H9 (cell line): ENCODE data around the gene GLB1L3. TPM values are rescaled to one million over a fixed set of nuclear protein-coding genes. Genes with fewer than 3 reads are reported as not detected.

Experiments used
- DNase-seq: peaks from one replicate; pipeline ENCODE4 v3.0.0-alpha.2; 2017
- H2AFZ ChIP-seq: one replicate; pipeline ENCODE4 v1.6.1; 2013; ENCODE audit warnings: mild to moderate bottlenecking, low read length, control low read depth, moderate library complexity
- H2AK5ac ChIP-seq: 2 replicates; pipeline ENCODE4 v1.6.1; 2013; ENCODE audit warnings: low read length, control low read depth, mixed read lengths; ENCODE audit not compliant: insufficient read length
- H2BK120ac ChIP-seq: one replicate; pipeline ENCODE4 v1.6.1; 2013; ENCODE audit warnings: low read depth, mild to moderate bottlenecking, low read length, control low read depth, inconsistent platforms; ENCODE audit not compliant: poor library complexity, severe bottlenecking
- H2BK12ac ChIP-seq: 2 replicates; pipeline ENCODE4 v1.6.1; 2013; ENCODE audit warnings: low read length, control low read depth, mixed read lengths, low read depth; ENCODE audit not compliant: insufficient read length
- H2BK15ac ChIP-seq: 2 replicates; pipeline ENCODE4 v1.6.1; 2013; ENCODE audit warnings: low read depth, low read length, control low read depth
- H2BK20ac ChIP-seq: one replicate; pipeline ENCODE4 v1.6.1; 2013; ENCODE audit warnings: low read depth, mild to moderate bottlenecking, low read length, control low read depth, inconsistent platforms; ENCODE audit not compliant: poor library complexity, severe bottlenecking
- H2BK5ac ChIP-seq: 2 replicates; pipeline ENCODE4 v1.6.1; 2013; ENCODE audit warnings: low read length, control low read depth, mixed read lengths; ENCODE audit not compliant: insufficient read length
- H3K14ac ChIP-seq: 2 replicates; pipeline ENCODE4 v1.6.1; 2013; ENCODE audit warnings: low read length, control low read depth; ENCODE audit not compliant: insufficient read depth
- H3K18ac ChIP-seq: 2 replicates; pipeline ENCODE4 v1.6.1; 2013; ENCODE audit warnings: low read depth, mild to moderate bottlenecking, mixed read lengths, low read length, control low read depth; ENCODE audit not compliant: insufficient read length
- H3K23ac ChIP-seq: 2 replicates; pipeline ENCODE4 v1.6.1; 2013; ENCODE audit warnings: low read length, control low read depth, mixed read lengths, low read depth; ENCODE audit not compliant: insufficient read length
- H3K23me2 ChIP-seq: 2 replicates; pipeline ENCODE4 v1.6.1; 2013; ENCODE audit warnings: low read depth, mild to moderate bottlenecking, mixed read lengths, low read length, control low read depth; ENCODE audit not compliant: insufficient read length, poor library complexity, severe bottlenecking
- H3K27ac ChIP-seq: 2 replicates; pipeline ENCODE4 v1.5.1; 2013; ENCODE audit warnings: low read length, control low read depth, mixed read lengths, low read depth; ENCODE audit not compliant: insufficient read length
- H3K27me3 ChIP-seq: 2 replicates; pipeline ENCODE4 v1.6.1; 2013; ENCODE audit warnings: low read length, control low read depth, inconsistent platforms; ENCODE audit not compliant: insufficient read depth
- H3K4ac ChIP-seq: 2 replicates; pipeline ENCODE4 v1.6.1; 2013; ENCODE audit warnings: low read depth, mild to moderate bottlenecking, control low read depth, inconsistent platforms, low read length, moderate library complexity
- H3K4me1 ChIP-seq: 2 replicates; pipeline ENCODE4 v1.6.1; 2013; ENCODE audit warnings: low read length, control low read depth, inconsistent platforms; ENCODE audit not compliant: insufficient read depth
- H3K4me2 ChIP-seq: 2 replicates; pipeline ENCODE4 v1.6.1; 2013; ENCODE audit warnings: low read length, control low read depth, mixed read lengths; ENCODE audit not compliant: insufficient read length, insufficient read depth
- H3K56ac ChIP-seq: 2 replicates; pipeline ENCODE4 v1.6.1; 2013; ENCODE audit warnings: low read depth, mild to moderate bottlenecking, mixed read lengths, low read length, control low read depth; ENCODE audit not compliant: insufficient read length
- H3K79me1 ChIP-seq: 2 replicates; pipeline ENCODE4 v1.6.1; 2013; ENCODE audit warnings: low read depth, mild to moderate bottlenecking, moderate library complexity, low read length, control low read depth, inconsistent platforms; ENCODE audit not compliant: insufficient read depth, poor library complexity, severe bottlenecking
- H3K79me2 ChIP-seq: 2 replicates; pipeline ENCODE4 v1.6.1; 2013; ENCODE audit warnings: low read length, control low read depth, inconsistent platforms; ENCODE audit not compliant: insufficient read depth
- H3K9ac ChIP-seq: 2 replicates; pipeline ENCODE4 v1.6.1; 2013; ENCODE audit warnings: low read length, control low read depth, mixed read lengths; ENCODE audit not compliant: insufficient read length; ENCODE audit errors: extremely low read depth
- H3K9me3 ChIP-seq: one replicate; pipeline ENCODE4 v1.6.1; 2013; ENCODE audit warnings: low read depth, low read length, inconsistent platforms; ENCODE audit not compliant: control insufficient read depth
- H3T11ph ChIP-seq: one replicate; pipeline ENCODE4 v1.6.1; 2013; ENCODE audit warnings: mild to moderate bottlenecking, low read length, control low read depth, inconsistent platforms
- H4K20me1 ChIP-seq: one replicate; pipeline ENCODE4 v1.6.1; 2013; ENCODE audit not compliant: control insufficient read depth, insufficient read length, insufficient read depth
- H4K5ac ChIP-seq: 2 replicates; pipeline ENCODE4 v1.6.1; 2013; ENCODE audit warnings: low read depth, mild to moderate bottlenecking, mixed read lengths, low read length, control low read depth; ENCODE audit not compliant: insufficient read length
- H4K8ac ChIP-seq: replicated peaks from 2 replicates; pipeline ENCODE4 v1.6.1; 2013; ENCODE audit warnings: low read length, control low read depth, mixed read lengths, low read depth; ENCODE audit not compliant: insufficient read length
- H4K91ac ChIP-seq: 2 replicates; pipeline ENCODE4 v1.6.1; 2013; ENCODE audit warnings: low read depth, mild to moderate bottlenecking, moderate library complexity, mixed read lengths, low read length, control low read depth; ENCODE audit not compliant: insufficient read length
- H3K27ac Mint-ChIP-seq, 3 experiments: 2 replicates in 2 of 3; 3 replicates in 1 of 3; pipeline ENCODE4 v1.8.0; 2020 to 2021; ENCODE audit warnings: mixed read lengths in 3 of 3, mild to moderate bottlenecking in 1 of 3, moderate library complexity in 1 of 3
- H3K27me3 Mint-ChIP-seq: 2 replicates; pipeline ENCODE4 v1.8.0; 2021; ENCODE audit warnings: low read depth, mild to moderate bottlenecking, moderate library complexity, mixed read lengths
- H3K36me3 Mint-ChIP-seq, 3 experiments: 2 replicates in 2 of 3; 3 replicates in 1 of 3; pipeline ENCODE4 v1.8.0; 2020 to 2021; ENCODE audit warnings: low read depth in 3 of 3, mixed read lengths in 3 of 3; ENCODE audit not compliant: insufficient read depth in 1 of 3
- H3K4me1 Mint-ChIP-seq, 2 experiments: 2 replicates each; pipeline ENCODE4 v1.8.0; 2020; ENCODE audit warnings: mixed read lengths in 2 of 2
- H3K4me3 Mint-ChIP-seq, 2 experiments: 2 replicates in 1 of 2; 3 replicates in 1 of 2; pipeline ENCODE4 v1.8.0; 2020 to 2021; ENCODE audit warnings: mild to moderate bottlenecking in 2 of 2, mixed read lengths in 2 of 2, moderate library complexity in 1 of 2
- H3K9me3 Mint-ChIP-seq, 2 experiments: 2 replicates in 1 of 2; 3 replicates in 1 of 2; pipeline ENCODE4 v1.8.0; 2020; ENCODE audit warnings: mild to moderate bottlenecking in 2 of 2, mixed read lengths in 2 of 2, moderate library complexity in 1 of 2
- WGBS: extraction: QIAGEN DNeasy Blood & Tissue Kit; methylation state at CpG from one replicate; pipeline ENCODE4 v1.1.7; 2013; ENCODE audit warnings: missing lambda C conversion rate, low lambda C conversion rate, mixed read lengths; ENCODE audit not compliant: insufficient read length; ENCODE audit errors: extremely low coverage; 5-methylcytosine and 5-hydroxymethylcytosine counted together
- total RNA-seq: library from RNA; stranded (reverse); gene quantifications from 2 replicates; pipeline ENCODE4 v1.2.1, GENCODE V29; 2021
- TF ChIP-seq, protein P1 (sequence below): fragments of 200-600 bp; sonication (generic); conservative IDR thresholded peaks from 3 replicates; pipeline ENCODE4 v1.8.0; 2021; ENCODE audit warnings: antibody characterized with exemption, mild to moderate bottlenecking

The GLB1L3 gene
- total RNA-seq, 1 experiment from 2014 or later = 11.2 TPM

DNA sequence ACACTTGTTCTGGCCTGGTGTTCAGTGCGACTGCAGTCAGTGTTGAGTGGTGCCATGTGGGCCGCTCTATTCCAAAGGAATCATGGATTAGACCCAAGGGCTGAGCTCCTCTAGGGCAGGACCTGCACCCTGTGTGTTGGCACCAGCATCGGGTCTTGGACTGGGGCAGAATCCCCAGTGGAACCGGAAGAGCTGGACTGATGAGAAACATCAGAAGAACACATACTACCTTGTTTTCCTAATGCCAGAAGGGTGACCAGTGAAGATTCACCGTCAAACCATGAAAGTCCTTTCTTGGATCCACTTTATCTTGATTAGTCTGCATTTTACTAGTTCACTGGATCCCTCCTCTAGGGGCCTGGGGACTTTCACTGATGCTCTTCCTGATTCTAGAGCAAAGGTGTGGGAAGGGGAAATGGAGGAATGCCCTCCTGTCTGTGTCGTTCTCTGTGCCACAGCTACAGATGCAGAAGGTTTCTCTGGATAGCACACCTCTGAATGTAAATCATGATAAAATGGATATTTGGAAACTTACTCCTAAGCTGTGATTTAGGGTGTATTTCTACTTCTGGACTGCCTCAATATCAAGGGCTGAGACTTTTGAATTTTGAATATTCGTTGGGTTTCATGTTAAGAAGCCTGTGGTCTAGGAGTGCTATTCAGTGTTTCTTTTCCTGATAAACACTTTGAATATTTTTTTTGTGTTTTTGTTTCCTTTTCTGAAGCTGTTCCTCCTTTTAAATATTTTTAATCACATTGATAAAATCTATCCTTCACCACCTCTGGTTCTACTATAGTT, 11.0 kb upstream of the GLB1L3 start:
- no peak overlapping the region for H3K27ac ChIP-seq
- no peak overlapping the region for H3K56ac ChIP-seq
- peak overlapping the region in 2 of 3 experiments; percentile 28 to 89; a peak in 4 of 7 replicates for H3K27ac Mint-ChIP-seq
- no peak overlapping the region for H2AFZ ChIP-seq
- H3K9me3 ChIP-seq = no peaks in the 10 kb centered on the region
- no peak overlapping the region for H2BK15ac ChIP-seq
- no peaks in the 10 kb centered on the region for H3K27me3 Mint-ChIP-seq
- no peak overlapping the region for H3K18ac ChIP-seq
- H3K4me1 Mint-ChIP-seq = peaks cover 27 to 31% of the 10 kb centered on the region in 2 experiments
- H3K79me2 ChIP-seq = no peaks in the 10 kb centered on the region; the same call in 1 of the 2 replicates
- no peaks in the 10 kb centered on the region for H3K79me1 ChIP-seq
- H3T11ph ChIP-seq = no peak overlapping the region
- H3K36me3 Mint-ChIP-seq = peaks cover 9 to 42% (median 30%) of the 10 kb centered on the region in 3 experiments; a peak in 5 of 7 replicates
- H3K4ac ChIP-seq = no peak overlapping the region
- no peak overlapping the region for H4K91ac ChIP-seq
- no peak overlapping the region for H3K4me2 ChIP-seq
- no peak overlapping the region for H2BK5ac ChIP-seq
- peaks cover 14% of the 10 kb centered on the region; the same call in 1 of the 2 replicates for H3K4me1 ChIP-seq
- DNase-seq = no peak
- no peaks in the 10 kb centered on the region for H4K20me1 ChIP-seq
- H3K27me3 ChIP-seq = no peaks in the 10 kb centered on the region
- H3K14ac ChIP-seq = no peak overlapping the region
- WGBS = no CpG with 5 or more reads among the region's 7 CpGs
- TF ChIP-seq, protein P1, sequence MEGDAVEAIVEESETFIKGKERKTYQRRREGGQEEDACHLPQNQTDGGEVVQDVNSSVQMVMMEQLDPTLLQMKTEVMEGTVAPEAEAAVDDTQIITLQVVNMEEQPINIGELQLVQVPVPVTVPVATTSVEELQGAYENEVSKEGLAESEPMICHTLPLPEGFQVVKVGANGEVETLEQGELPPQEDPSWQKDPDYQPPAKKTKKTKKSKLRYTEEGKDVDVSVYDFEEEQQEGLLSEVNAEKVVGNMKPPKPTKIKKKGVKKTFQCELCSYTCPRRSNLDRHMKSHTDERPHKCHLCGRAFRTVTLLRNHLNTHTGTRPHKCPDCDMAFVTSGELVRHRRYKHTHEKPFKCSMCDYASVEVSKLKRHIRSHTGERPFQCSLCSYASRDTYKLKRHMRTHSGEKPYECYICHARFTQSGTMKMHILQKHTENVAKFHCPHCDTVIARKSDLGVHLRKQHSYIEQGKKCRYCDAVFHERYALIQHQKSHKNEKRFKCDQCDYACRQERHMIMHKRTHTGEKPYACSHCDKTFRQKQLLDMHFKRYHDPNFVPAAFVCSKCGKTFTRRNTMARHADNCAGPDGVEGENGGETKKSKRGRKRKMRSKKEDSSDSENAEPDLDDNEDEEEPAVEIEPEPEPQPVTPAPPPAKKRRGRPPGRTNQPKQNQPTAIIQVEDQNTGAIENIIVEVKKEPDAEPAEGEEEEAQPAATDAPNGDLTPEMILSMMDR = no peak
- no peak overlapping the region for H4K5ac ChIP-seq
- no peak overlapping the region for H2AK5ac ChIP-seq
- no peak overlapping the region for H3K4me3 Mint-ChIP-seq
- H3K23me2 ChIP-seq = no peaks in the 10 kb centered on the region
- H2BK12ac ChIP-seq = no peak overlapping the region
- no peaks in the 10 kb centered on the region for H3K9me3 Mint-ChIP-seq
- H2BK20ac ChIP-seq = no peak overlapping the region
- H3K23ac ChIP-seq = no peak overlapping the region
- no peak overlapping the region for H2BK120ac ChIP-seq
- no peak overlapping the region for H3K9ac ChIP-seq
- H4K8ac ChIP-seq = no peak overlapping the region
